ENCODE measurements around the gene ARHGAP24. TPM values are rescaled to one million over a fixed set of nuclear protein-coding genes. Genes with fewer than 3 reads are reported as not detected.
"Not testable (repeated sequence)": the region's sequence is repeated elsewhere in the genome, so short reads cannot be mapped to it uniquely, and the experiment has no call there.

Gene ARHGAP24
- total RNA-seq, 2 experiments from 2014 or later = not detected

DNA sequence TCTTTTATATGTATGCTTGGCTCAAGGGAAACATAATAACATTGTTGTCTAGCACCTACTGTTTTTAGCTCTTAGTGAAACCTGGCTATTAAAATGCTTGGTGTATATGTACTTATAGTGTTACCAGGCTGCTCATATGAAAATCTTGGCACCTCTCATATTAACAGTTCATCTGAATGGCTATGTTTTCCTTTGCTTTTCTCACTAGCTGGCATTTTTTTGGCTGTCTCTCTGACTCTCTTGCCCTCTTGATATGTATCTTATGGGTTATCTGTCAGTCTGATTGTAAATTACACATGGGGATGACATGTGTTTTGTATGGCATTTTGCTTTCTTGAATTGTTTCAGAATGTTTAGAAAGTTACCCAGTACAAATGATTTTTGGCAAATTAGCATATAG, 158.0 kb downstream of the ARHGAP24 start:
- POLR2A ChIA-PET = no interaction called here
- CTCF ChIA-PET = interaction anchor here (0.6 kb wide), 1 partner anchor 10 kb away, joined by 3 read pairs; no protein-coding TSS in a partner anchor

DNA sequence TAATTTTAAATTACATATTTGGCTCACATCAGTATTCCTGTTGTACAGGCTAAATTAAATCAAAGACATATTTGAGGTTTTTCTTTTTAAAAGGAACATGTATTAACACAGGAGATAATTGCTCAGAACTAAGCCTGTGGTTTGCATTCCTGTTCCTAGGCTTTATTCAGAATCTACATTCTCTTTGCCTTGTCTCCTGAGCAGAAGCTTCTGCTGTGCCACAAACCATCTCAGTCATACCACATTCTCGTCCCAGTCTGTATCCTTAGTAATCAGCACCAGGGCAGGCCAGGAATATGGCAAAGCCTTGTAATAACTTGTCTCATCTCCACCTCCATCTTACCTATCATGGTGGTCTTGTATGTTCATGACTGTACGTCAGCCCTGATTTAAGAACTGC, 162.8 kb downstream of the ARHGAP24 start:
- ChIA-PET CTCF (no interaction called here), POLR2A (no interaction called here)

DNA sequence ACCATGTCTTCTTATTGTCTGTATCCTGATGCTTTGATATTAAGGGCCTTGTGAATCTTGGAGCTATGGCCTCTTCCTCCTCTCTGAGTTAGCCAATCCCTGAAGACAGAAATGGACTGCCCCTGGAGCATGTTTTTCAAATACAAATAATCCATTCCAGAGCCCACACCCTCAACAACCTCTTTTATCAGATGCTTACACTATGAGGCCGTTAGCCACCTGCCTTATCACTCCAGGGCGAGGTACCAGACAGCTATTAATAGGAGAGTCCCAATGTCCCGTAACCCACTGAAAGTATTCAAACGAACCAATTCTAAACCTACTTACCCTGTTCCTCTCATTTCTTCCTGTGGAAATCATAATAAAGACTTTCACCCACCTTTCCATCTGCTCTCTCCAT, 165.0 kb downstream of the ARHGAP24 start:
- CTCF ChIA-PET = no interaction called here
- POLR2A ChIA-PET = no interaction called here

DNA sequence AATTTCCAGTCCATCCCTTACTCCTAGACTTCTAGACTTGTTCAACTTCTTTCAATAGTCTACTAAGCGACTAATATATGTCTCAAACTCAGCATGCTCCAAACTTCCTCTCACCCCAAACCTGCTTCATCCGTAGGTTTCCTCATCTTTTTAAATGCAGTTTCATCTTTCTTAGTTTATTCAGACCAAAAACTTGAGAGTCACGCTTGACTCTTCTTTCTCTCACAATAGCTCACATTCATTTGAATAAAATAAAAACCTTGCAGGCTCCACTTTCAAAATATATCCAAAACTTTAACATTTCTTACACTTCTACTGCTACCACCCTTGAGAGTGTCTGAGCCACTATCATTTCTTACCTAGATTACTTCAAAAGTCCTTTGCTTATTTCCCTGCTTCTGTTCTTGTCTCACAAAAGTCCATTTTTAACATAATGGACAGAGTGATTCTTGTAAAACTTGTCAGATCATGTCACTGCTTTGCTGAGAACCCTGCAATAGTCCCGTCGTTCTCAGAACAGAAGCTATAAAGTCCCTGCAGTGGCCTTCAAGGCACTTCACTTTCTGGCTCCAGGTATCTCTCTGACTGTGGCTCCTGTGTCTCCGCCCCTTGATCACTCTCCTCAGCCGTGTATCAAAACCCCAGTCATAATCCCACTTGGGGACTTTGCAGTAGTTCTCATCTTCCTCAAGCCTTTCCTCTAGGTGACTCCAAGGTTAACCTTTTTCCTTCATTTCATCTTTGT, 167.6 kb downstream of the ARHGAP24 start:
- POLR2A ChIA-PET = no interaction called here
- CTCF ChIA-PET = interaction anchor here (0.7 kb wide), 1 partner anchor 10 kb away, joined by 3 read pairs; no protein-coding TSS in a partner anchor

DNA sequence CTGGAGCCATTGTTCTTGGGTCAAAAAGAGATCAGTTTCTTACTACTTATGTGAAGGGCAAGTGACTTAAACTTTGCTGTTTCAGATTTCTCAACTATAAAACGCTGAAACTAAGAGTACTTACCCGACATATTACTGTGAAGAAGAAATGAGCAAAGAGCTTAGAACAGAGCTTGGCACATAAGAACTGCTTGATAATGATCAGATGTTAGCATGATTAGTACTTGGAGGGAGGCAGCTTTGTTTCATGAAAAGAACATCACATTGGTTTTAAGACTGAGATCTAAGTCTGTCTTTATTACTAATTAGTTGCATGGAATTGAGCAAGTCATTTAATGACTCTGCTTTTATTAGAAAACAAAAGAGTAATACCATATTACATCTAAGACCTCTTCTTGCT, 169.1 kb downstream of the ARHGAP24 start:
- ChIA-PET POLR2A (no interaction called here), CTCF (no interaction called here)

DNA sequence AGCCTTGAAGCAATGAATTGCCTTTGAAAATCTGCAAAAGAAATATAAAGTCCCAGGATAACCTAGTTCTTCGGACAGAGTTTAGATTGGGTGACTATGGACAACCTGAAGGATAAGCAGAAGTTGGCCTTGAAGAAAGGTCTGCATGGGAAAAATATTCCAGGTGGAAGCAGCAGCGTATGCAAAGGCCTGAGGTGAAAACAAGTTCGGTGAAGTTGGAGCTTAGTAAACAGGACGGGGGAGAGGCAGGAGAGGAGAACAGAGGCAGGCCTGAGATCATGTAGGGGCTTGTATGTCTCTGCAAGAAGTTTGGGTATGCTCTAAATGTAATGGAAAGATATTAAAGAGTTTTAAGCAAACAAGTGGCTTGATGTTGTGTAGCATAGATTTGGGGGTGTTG, 176.0 kb downstream of the ARHGAP24 start:
- ChIA-PET CTCF (no interaction called here), POLR2A (no interaction called here)

DNA sequence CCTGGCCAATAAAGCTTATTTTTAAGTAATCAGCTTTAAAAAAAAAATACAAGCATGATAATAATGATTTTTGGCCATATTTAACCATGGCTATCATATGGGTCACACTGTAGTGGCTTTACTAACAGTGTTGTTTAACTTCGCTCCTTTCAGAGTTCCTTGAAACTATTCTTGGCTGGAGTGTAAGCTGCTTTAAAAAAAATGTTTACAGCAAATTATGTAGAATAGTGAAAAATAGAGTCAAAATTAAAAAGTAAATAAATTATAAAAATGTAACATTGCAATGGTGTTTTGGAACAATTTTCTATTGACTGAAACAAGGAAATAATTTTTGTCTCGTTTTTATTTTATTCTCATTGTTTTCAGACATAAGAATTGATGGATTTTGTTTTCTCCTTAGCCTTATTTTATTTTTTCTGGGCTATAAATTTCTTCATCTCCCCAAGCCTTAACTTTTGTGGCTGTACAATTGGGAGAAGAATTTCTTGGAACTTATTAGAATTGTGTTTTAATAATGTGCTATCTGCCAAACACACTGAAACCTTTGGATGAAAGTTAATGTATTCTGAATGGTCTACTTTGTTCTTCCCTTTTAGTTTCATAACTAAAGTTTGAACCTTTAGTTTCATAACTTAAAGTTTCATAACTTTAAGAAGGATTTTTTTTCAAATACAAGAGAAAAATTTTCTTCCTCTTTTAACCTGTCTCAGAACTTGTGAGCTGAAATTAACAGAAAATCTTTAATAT, 182.0 kb downstream of the ARHGAP24 start:
- ChIA-PET CTCF (no interaction called here), POLR2A (no interaction called here)

DNA sequence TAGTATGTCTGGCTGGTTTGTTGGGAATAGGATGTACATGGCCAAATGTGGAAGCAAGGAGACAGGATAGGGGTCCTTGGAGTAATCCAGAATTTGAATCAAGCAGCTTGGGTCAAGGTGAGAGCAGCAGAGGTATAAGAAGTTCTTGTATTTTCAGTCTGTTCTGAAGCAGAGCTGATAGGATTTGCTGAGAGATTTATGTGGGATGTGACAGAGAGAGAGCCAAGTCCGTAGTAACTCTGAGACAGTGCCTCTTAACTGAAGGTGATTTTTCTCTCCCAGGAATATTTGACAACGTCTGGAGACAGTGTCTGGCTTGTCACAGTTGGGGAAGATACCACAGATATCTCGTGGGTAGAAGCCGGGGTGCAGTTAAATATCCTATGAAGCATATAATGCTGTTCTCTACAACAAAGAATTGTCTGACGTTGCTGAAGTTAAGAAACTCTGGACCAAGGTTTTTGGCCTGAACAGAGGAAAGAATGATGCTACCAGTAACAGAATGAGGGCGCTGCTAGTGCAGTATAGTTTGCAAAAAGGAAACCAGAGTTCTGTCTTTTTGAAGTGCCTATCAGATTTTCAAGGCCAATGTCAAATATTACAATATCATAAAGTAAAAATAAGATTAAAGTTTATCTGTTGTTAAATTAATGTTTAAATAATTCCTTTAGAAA, 184.0 kb downstream of the ARHGAP24 start:
- CTCF ChIA-PET = no interaction called here
- POLR2A ChIA-PET = no interaction called here

DNA sequence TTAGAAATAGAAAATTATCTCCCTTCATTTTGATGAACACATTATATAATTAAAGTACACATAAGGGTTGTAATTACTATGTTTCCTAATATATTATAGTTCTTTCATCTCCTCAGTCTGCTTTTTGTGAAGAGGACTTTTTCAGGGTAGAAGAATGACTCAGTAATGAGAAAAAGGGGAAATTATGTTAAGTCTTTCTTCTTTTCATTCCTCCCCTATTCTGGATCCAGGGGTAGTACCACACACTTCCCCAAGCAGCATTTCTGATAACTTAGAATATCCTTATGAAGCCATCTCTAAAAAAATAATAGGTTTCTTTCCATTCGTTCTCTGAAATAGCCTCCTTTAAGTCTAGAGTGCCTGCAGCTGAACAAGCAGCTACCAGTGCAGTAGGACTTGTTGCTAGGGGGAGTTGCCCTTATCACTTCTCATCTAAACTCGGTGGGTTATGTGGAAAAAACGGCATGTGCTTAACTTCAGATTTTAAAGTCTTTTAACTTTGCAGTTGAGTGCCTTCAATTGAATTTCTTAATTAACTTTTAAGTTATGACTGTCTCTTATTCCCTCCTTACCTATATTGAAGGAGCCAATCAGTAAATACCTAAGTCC, 184.8 kb downstream of the ARHGAP24 start:
- ChIA-PET POLR2A (no interaction called here), CTCF (no interaction called here)

DNA sequence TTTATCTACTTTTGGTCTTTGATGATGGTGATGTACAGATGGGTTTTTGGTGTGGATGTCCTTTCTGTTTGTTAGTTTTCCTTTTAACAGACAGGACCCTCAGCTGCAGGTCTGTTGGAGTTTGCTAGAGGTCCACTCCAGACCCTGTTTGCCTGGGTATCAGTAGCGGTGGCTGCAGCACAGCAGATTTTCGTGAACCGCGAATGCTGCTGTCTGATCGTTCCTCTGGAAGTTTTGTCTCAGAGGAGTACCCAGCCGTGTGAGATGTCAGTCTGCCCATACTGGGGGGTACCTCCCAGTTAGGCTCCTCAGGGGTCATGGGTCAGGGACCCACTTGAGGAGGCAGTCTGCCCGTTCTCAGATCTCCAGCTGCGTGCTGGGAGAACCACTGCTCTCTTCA, 191.7 kb downstream of the ARHGAP24 start:
- CTCF ChIA-PET, POLR2A ChIA-PET: not testable (repeated sequence)

DNA sequence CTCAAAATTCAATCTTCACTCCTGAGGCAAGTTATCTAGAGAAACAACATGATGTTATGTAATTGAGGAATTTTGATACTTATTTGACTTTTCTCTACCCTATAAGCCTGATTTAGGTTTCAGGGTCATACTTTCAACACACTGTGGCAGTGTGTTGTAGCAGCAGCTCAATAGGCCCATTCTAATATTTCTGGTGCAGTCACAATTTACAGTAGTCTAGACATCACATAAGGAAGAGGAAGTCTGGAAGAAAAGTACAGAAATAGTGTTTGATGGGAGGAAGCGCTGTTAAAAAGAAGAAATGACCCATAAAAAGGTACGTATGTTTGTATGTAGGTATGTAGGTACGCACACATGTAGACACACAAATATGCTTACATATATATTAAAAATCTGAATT, 194.3 kb downstream of the ARHGAP24 start:
- ChIA-PET POLR2A (no interaction called here), CTCF (no interaction called here)

DNA sequence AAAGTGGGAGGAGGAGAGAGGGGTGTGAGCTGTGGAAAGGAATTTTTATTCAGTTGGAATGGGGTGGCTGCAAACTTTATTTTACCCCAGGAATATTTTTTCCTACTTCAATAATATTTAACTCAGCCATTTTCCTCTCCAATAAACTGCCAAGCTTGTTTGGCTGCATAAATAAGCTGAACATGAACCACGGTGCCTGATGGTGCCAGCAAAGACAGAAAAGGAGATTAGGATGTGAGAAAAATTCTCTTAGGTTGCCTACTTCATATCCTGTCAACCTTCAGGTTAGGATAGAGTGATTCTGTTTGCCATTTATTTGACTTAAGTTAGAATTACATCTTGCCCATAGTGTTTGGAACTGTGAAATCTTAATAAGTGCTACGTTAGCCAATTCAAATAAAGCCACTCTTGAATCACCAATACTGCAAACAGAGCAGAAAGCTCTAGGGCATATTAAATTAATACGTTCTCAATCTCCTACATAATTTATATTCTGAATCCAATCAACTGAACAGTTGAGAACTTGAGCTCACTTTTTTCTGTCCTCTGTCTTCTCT, 195.1 kb downstream of the ARHGAP24 start:
- POLR2A ChIA-PET = no interaction called here
- CTCF ChIA-PET = no interaction called here

DNA sequence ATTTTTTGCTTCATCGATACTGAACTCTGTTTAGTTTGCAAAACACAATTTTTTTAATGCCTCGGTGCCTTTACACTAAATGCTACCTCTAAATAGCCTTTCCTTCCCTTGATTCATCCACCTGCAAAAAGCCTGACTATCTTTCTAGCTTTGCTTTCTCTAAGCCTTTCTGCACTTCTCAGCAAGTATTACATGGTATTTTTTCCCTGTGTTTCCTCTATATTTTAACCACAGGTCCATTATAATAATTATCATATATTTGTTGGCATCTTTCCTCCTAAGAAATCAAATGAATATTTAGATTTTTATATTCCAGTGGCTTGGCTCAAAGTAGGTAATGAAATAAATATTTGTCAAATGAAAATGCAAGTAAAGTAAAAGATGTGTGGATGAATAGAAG, 196.2 kb downstream of the ARHGAP24 start:
- CTCF ChIA-PET = no interaction called here
- POLR2A ChIA-PET = no interaction called here

DNA sequence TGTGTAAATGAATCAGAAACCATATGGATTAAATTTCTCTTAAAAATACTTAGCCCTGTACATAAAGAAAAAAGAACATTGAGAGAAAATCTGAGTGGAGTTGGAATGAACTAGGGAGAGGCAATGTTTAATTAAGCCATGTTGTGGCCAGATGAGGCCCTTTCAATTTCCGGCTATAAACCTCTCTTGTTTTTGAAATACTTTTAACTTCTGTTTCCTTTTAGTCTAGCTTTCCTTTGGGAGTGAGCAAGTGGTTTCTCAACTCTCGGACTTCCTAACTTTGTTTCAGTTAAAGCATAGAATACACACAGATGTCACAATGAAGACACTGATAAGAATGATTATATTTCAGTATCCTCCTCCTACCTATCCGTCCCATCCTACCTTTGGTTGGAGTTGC, 197.2 kb downstream of the ARHGAP24 start:
- CTCF ChIA-PET = no interaction called here
- POLR2A ChIA-PET = no interaction called here

DNA sequence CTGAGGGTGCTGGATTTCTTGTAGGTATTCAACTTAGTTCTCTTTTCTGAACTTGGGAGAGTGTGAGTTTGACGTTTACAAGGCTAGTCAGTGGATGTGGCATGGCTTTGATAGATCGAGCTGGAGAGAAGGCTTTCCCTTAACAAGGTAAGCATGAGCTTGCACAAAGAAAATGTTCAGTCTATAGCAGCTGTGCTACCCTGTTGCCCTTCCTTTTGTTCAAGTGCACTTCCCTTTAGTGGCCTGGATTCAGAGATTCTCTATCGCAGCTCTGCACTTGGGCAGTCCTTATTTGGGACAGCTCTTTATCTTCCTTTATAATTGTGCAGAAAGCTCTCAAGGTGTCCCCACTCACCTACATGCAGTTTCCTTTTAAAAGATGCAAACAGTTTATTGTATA, 198.0 kb downstream of the ARHGAP24 start:
- POLR2A ChIA-PET = no interaction called here
- CTCF ChIA-PET = no interaction called here

DNA sequence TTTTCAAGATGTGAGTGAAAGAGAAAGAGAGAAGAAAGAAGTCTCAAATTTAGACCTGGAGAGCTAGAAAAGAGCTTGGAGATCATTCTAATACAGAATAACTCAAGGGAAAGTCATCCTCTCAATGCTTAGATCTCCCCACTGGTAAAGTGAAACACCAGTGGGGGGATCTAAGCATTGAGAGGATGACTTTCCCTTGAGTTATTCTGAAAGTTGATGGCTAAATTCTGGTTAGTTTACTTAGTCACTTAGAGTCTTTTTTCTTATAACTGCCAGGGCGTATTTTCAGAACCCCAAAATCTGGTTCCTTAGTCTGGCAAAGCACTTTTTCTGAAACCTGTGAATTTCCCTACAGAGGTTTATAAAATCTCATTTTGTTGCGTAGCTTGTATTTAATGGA, 198.6 kb downstream of the ARHGAP24 start:
- CTCF ChIA-PET = no interaction called here
- POLR2A ChIA-PET = no interaction called here

DNA sequence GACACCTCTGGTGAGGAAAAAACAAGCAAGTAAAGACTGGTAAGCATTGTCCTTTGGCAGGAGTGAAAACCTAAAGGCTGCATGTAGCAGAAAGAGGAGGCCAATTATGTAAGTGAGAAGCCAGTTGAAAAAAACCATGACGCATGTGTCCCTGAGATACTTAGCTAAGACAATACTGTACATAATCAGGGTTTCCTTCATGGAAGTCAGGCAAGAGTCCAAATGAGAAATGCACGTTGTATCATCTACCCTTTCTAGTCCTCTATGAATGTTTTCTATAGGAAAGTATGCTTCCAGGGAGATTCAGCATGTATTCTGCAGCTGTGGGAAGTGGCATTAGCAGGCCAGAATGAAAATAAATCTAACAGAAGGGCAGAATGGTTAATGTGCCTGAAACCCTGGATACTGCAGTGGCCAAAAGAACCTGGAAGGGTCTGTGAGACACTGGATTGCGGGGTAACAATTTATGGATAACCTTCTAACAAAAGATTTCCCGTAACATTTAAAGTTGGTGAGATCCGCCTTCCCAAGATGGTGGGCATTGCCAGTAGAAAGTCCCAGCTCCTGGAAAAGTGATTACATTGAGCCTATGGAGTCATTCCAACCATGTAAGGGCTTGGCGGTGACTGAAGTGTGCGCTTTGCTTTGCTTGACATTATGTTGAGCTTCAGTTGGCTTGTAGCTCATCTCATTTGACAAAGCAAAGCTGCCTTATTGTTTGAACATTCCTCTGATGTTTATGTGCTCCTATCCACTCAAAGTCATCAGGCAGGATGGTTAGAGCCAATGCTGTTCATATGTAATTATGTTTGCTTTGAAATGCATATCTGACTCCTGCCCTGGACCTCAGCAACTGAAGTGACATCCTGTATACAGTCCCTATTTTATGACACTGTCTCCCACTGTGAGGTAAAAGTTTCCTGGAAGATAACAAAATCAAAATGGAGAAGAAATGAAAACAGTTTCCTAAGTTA, 200.4 kb downstream of the ARHGAP24 start:
- ChIA-PET POLR2A (no interaction called here), CTCF (no interaction called here)

DNA sequence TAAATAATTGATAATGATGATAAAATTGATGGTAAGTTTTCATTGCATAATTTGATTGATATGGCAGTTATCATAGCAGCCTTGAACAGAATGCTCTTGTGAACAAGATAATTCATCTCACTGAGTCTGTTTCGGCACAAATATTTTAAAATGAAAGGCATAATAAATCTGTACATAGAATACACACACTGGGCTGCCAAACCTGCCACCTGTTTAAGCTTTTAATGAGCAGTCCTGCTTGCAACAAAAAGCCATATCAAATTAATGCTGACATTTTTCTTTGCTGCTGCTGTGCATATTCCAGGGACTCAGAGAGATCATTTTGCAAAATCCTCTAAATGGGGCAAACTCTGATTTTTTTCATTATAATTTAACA, 201.1 kb downstream of the ARHGAP24 start:
- POLR2A ChIA-PET = no interaction called here
- CTCF ChIA-PET = no interaction called here

DNA sequence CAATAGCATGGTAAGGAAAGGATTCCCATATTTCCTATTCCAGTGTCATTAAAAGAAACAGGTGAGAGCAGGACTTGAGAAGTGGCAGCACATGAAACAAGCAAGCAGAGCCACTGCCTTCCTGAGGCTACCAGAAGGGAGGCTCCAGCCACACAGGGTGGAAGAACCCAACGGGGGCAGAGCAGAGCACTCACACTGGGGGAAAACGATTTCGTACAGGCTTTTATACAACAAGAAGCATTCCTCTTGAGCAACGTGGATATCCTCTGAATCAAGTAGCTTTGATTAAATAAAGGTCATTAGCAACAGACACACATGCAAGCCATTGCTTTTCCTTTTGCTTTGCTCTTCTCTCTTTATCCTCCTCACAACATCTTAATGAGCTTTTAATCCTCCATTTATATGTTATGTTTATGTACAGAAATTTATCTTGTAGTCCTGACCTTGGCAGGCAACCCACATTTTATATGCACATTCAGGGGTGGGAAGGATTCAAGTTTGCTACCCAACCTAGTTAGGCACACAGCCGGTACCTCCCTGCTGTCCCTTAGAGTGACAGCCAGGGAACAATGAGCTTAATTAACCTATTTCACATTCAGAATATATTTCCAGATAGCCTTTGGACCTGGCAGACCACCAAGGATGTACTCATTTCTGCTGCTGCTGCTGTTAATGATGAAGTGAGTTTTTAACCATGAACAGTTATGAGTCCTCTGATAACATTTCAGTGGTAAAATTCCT, 202.1 kb downstream of the ARHGAP24 start:
- POLR2A ChIA-PET = no interaction called here
- CTCF ChIA-PET = no interaction called here

Measured in activated CD8-positive, alpha-beta memory T cell treated with anti-CD3 and anti-CD28 coated beads for 36 hours (primary cell).